Activated CD4-positive, alpha-beta T cell treated with anti-CD3 and anti-CD28 coated beads, Interleukin-2, Interleukin-6, amounts not matched to agents 100 ng/mL and 50 ng/mL, durations not matched to agents 16 hours and 8 hours (primary cell): ENCODE results near the gene SCGB1D1.

Experiments used
- DNase-seq: peaks from one replicate; pipeline ENCODE4 v3.0.0-alpha.2; 2020

Gene SCGB1D1, protein sequence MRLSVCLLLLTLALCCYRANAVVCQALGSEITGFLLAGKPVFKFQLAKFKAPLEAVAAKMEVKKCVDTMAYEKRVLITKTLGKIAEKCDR

DNA sequence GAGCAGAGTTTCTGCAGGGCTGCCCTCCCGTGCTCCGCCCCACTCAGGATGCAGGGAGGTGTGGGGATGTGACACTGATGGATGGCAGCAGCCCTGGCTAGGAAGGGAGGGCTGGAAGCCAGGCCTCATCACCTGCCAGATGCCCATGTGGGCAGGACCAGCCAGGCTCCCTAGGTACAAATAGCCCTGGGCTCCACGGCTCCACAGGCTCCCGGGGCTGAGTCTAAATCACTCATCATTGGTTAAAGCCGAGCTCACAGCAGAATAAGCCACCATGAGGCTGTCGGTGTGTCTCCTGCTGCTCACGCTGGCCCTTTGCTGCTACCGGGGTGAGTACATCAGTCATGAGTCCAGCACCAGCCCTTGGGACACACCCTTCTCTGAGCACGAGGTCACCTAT lies at the start of gene SCGB1D1:
SCGB1D1 (plus strand) TSS at position 206 of the 400 bp plus-strand sequence; CDS start at position 275, 69 bp downstream.
- DNase-seq: no peak

DNA sequence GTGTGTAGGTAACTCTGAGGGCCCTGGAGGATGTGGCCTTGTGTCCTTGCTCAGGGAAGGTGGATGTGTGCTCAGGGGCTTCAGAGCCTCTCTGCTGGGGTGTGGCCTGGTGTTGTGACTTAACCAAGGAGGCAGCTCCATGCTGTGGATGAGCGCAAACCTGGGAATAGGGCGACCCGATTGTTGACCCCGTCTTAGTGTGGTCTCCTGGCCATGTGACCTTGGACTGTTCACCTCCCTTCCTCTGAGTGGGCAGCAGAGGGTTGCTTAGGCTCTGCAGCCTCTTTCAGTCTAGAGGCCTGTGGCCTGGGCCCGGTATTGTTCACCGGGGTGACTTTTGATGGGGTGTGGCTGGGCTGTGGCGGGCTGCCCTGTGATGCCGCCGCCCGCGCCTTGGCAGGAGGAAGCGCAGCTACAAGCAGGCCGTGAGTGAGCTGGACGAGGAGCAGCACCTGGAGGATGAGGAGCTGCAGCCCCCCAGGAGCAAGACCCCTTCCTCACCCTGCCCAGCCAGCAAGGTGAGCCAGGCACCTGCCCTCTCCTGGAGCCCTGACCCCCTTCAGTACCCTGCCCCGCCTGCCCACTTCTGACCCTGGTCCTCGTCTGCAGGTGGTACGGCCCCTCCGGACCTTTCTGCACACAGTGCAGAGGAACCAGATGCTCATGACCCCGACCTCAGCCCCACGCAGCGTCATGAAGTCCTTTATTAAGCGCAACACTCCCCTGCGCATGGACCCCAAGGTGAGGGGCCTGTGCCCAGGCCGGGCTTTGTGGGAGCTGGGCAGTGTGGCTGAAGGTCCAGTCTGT lies 49.5 kb upstream of the SCGB1D1 start:
- no peak for DNase-seq

DNA sequence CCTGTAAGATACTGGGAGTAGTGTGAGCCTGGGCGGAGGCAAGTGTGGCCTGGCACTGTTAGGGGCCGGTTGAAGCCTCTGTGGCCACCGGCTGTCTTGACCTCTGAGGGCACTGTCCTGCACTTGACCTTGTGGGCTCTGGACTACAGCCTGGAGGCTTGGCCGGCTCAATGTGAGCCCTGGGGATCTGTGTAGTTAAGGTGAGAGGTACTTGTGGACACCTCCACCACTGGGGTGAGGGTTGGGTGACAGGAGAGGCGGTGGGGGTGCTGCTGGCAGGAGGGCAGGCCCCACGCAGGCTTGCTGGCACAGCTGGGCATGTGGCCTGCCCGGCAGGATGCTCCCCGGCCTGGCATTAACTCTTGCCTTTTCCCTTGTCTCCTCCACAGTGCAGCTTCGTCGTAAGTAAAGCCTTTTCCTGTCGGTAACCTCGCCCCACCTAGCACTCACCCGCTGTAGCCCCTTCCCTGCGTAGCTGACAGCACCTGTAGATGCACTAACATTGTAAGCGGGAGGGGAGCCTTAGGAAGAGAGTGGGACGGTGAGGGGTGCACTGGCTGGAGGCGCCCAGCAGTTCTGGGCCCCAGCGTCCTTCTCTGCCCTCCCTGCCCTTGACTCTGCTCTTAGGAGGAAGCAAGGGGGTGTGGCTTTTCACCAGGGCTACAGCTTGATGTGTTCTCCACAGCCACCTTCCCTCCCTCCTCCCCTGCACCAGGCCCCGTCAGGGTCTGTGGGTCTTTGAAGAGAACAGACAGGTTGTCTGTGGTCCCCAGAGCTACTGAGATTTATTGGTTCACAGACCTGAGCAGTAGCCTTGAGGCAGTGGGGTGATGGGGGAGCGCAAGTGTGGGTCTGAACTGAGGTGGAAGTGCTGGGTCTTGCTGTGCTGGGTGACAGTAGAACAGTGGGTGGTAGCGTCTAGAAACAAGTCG lies 48.6 kb upstream of the SCGB1D1 start:
- DNase-seq: no peak

DNA sequence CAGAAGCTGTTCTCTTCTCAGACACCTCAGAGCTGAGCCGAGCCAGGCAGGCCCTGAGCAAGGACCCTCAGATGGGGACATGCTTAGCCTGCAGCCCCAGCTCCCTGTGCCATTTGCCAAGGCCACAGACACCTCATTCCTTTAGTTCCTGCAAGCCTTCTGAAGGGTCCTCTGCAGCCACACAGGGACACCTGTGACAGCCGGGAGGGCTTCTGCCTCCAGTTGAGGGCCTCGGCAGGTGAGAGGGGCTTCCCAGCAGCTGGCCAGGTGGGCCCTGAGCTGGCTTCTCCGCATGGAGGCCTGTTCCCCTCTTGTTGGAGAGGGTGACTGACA lies 48.0 kb upstream of the SCGB1D1 start:
- no peak for DNase-seq

DNA sequence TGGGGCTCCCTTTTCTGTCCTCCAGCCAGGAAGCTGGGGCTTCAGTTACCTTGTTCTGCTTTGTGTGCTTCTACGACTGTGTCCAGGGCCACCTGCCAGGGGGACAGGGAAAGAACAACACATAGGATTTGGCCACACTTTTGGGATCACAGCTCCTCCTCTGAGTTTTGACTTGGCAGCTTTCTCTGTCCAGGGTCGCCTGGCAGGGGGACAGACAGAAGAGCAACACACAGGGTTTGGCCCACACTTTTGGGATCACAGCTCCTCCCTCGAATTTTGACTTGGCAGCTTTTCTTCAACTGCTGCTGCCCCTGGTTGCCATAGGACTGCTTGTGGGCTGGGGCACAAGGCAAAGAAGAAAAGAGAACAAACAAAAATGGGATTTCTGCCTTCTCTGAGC lies 47.1 kb upstream of the SCGB1D1 start:
- DNase-seq: no peak

DNA sequence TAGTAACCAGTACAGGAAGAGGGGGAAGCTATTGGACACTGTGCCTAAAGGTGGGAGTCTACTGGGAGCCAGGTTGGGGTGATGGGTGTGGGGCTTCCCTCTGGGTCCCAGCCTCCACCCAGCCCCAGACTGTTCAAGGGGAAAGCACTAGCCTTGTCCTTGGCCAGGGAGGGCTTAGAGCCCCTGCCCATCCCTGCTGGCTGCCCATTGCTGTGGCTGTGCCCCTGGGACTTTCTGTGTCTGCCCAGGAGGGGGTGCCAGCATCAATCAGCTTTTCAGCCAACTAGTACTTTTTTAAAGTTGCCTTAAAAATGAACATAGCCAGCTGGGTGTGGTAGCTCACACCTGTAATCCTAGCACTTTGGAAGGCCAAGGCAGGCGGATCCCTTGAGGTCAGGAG lies 46.3 kb upstream of the SCGB1D1 start:
- no peak for DNase-seq

DNA sequence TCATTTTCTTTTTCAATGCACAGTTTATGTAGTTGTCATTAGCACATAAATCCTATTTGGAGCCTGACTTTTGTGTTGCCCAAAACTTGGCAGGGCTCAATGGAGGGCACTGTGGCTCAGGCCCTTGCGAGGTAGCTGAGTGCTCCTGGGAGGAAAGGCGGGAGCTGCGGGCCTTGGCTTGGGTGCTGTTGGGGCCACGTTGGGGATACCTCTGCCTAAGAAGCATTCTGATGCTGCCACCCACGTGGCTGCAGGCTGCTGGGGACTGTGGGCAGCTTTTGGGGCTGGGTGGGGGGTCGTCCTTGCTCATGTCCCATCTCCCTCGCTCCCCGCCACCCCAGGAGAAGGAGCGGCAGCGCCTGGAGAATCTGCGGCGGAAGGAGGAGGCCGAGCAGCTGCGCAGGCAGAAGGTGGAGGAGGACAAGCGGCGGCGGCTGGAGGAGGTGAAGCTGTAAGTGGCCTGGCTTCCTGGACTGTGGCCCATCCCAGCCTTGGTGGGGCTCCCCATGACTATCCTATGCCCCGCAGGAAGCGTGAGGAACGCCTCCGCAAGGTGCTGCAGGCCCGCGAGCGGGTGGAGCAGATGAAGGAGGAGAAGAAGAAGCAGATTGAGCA lies 45.3 kb upstream of the SCGB1D1 start:
- DNase-seq: no peak

- DNase-seq: no peak
These were observed 44.6 kb upstream of the SCGB1D1 start for GRCh38 chr11:62145261-62145871.

DNA sequence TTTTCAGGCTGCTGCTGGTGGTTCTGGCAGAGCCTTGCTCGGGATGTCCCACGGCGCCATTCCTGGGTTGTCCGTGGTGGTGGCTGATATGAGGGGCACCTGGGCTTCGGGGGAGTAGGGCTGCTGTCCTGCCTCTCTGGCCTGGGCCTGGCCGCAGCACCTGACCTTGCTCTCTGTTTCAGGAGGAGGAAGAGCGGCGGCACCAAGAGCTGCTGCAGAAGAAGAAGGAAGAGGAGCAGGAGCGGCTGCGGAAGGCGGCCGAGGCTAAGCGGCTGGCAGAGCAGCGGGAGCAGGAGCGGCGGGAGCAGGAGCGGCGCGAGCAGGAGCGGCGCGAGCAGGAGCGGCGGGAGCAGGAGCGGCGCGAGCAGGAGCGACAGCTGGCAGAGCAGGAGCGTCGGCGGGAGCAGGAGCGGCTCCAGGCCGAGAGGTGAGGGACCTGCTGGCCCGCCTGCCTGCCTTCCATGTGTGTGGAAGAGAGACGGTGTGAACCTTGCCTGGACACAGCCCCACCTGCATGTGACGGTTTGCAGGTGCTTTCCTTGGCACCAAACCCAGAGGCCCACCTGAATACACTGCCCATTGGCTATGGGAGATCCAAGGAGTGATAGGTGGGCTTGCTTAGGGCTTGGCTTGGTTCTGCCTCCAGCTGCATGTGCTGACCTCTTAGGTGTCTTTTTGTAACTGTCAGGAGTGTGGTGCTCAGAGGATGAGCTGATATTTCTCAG lies 43.4 kb upstream of the SCGB1D1 start:
- DNase-seq: no peak

GRCh38 chr11:62147545-62147944 lies 42.5 kb upstream of the SCGB1D1 start:
- no peak for DNase-seq

GRCh38 chr11:62148271-62148980 lies 41.6 kb upstream of the SCGB1D1 start:
- no peak for DNase-seq

DNA sequence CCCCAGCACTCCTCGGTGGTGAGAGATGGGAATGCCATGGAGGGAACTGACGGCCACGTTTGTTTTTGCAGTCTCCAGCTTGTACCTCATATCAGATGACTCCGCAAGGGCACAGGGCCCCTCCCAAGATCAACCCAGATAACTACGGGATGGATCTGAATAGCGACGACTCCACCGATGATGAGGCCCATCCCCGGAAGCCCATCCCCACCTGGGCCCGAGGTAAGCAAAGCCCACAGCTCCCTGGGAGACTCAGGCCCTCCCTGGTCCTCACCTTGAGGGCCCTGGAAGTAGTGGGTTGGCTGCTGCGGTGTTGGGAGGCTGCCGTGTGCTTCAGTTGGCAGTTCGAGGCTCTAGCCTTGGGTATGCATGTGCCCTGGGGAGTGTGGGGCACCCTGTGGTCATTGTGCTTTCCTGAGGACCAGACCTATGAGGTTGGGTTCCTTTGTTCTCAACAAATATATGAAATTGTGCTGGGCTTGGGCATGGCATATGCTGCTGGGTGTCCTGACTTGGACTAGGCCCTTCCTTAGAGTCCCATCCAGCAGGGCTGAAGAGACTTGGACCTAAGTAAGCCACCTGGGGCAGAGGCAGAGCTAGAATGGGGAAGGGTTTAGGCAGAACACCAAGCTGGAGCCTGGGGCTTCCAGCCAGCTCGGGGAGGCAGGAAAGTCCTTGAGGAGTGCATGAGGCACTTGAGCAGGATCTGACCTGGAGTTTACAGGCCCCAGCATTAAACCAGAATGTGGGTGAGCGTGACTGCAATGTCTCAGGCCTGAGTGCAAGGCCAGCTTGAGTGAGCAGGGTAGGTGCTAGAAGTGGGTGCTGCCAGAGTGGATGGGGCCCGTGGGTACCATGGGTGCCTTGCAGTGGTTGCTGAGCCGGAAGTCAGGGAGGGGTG lies 39.8 kb upstream of the SCGB1D1 start:
- no peak for DNase-seq

DNA sequence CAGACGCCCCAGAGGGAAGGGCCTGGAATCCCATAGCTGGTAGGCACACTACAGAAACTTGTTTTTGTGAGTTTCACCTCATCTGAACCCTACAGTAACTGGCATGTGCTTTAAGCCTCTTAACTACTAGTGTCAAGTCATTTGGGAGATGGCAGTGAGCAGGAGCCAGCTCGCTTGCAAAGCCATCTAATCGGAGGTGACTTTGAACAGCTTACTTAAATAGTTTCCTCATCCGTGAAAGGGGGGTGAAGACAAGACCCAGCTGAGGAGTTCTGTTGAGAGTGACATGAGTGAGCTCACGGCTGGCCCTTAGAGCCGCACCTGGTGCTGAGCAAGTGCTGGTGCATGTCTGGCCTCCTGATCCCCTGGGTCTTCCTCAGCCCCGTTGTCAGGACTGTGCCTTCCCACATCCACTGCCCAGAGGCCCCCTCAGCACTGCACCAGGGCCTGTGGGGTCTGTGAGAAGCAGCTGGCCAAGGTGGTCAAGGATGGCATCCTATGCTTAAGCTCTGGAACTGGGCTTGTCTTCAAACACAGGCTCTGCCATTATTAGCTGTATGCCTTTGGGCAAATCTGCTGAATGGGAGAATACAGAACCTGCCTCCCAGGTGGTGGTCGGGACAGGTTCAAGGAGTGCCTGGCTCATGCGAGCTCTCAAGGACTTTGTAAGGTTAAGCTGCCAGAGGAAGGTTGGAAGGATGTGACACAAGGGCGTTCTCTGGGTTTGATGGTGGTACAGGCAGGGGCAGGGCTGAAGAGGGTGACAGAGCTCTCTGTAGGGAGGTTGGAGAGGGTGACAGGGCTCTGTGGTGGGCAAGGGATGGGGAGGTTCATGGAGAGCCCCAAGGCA lies 38.9 kb upstream of the SCGB1D1 start:
- no peak for DNase-seq

DNA sequence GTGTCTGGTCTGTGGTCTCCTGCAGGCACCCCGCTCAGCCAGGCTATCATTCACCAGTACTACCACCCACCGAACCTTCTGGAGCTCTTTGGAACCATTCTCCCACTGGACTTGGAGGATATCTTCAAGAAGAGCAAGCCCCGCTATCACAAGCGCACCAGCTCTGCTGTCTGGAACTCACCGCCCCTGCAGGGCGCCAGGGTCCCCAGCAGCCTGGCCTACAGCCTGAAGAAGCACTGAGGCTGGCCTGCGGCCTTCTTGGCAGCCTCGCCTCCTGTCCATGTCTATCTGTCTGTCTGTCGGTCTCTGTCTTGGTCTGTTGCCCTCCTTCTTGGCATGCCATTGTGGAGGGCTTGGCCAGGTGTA lies 38.3 kb upstream of the SCGB1D1 start:
- DNase-seq: no peak

GRCh38 chr11:62152245-62153086 lies 37.5 kb upstream of the SCGB1D1 start:
- no peak for DNase-seq

- DNase-seq: no peak
These were observed 37.0 kb upstream of the SCGB1D1 start for GRCh38 chr11:62153087-62153395.

DNA sequence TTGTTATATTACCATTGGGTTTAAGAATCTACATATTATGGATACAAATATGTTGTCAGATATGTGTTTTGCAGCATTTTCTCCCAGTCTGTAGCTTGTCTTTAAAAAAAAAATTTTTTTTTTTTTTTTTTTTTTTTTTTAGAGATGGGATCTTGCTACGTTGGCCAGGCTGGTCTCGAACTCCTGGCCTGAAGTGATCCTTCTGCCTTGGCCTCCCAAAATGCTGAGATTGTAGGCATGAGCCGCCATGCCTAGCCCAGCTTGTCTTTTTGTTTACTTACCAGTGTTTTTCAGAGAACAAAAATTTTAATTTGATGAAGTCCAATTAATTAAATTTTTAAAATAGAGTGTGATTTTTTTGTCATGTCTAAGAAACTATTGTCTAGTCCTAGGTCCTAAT lies 36.4 kb upstream of the SCGB1D1 start:
- DNase-seq: no peak

DNA sequence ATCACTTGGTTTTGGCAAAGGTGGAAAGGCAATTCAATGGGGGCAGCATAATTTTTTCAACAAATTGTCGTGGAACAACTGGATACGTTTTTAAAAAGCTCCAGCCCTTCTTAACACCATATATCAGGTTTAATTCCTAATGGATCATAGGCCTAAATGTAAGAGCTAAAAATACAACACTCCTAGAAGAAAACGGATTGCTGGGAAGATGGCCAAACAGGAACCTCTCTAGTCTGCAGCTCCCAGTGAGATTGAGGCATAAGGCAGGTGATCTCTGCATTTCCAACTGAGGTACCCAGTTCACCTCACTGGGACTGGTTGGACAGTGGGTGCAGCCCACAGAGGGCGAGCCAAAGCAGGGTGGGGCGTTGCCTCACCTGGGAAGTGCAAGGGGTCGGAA lies 32.4 kb upstream of the SCGB1D1 start:
- no peak for DNase-seq

DNA sequence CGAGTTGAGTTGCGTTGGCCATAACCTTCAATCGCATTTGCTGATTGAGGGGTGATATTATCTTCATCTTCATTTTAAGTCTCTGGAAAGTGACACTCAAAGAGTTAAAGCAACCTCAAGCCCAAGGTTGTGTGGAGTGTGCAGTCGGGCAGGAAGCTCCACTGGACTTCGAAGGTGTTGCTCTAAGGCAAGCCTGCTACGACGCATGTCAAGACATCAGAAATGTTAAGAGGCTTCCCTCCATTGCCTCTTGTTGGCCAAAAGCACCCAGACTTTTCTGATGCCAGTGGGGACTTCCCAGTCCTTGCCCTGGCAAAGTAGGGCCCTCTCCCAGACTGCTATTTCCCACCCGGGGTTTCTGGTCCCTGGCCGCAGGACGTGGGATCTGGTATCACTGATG lies 23.6 kb upstream of the SCGB1D1 start:
- DNase-seq: no peak
